GM21528 (cell line): ENCODE results near the gene TSPAN14.
A peak's percentile ranks its signal among the peaks of the same experiment; 100 is the strongest.
"Not testable (repeated sequence)": the region's sequence is repeated elsewhere in the genome, so short reads cannot be mapped to it uniquely, and the experiment has no call there.

Experiments
- ATAC-seq: cut with Tn5 transposase; IDR thresholded peaks from one replicate; pipeline ENCODE4 v1.9.1; 2021; ENCODE audit warnings: mild to moderate bottlenecking, moderate library complexity; ENCODE audit not compliant: unreplicated experiment, low FRiP score

Gene TSPAN14

GRCh38 chr10:80537086-80537735, 83.1 kb downstream of the TSPAN14 start:
- no peak for ATAC-seq

DNA sequence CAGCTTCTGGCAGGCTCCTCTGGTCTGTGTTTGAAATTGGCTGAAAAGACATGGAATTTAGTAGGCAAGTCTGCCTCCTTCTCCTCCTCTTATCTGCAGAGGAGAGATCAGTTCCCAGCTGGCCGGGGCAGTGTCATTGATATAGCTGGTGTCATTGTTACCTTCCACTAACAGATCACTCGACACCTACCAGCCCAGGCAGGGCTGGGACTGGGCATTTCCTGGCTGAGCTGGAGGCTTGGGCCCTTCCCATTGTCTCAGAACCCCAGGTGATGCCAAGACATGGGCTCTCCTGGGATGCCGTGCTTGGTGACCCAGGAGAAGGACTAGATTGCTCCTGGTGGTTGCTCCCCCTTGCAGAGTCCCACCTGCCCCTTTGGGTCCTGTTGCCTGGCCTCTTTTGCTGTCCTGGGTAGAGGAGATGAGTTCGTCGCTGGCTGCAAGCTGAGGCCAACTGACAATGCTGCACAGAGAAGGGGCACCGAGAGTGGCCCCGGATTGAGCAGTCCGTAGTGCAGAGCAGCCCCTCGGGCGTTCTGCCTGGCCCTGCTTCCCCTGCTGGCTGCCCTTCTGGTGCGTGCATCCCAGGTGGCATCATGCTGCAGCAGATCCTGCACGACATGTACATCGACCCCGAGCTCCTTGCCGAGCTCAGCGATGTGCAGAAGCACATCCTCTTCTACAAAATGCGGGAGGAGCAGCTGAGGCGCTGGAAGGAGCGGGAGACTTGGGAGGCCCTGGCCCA, 83.8 kb downstream of the TSPAN14 start, which contains the start of gene SH2D4B:
SH2D4B (plus strand) TSS at position 167 of the 745 bp plus-strand sequence; CDS start at position 597, 430 bp downstream.
- ATAC-seq = no peak

GRCh38 chr10:80538481-80539185, 84.5 kb downstream of the TSPAN14 start:
- no peak for ATAC-seq

DNA sequence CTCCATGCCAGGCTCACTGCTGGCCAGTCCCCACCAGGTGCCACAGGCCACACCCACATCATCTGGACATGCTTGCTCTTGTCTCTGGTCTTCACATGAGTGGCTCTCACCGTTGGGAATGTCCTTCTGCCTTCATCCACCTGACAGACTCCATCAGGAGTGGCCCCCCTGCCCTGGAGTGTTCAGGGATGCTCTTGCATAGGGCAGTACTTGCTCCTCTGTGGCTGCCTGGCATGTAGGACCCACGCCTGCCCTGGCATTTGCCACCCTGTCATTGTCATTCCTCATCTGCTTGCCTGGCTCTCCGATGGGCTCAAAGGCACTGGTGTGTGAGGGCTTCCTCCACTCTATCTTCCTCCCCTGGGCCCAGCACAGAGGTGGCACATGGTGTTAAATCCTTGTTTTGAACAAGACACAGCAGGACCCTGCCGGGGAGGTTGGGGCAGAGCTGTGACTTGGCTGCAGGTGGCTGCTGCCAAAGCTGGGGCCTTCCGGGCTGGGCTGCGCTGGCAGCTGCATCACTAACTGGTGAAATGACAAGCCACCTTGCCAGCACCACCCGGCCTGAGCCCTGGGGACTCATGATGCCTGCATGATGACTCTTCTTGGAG, 85.4 kb downstream of the TSPAN14 start:
- ATAC-seq = no peak

- ATAC-seq = no peak
Observed at GRCh38 chr10:80540136-80540535, 86.0 kb downstream of the TSPAN14 start.

GRCh38 chr10:80540618-80540980, 86.5 kb downstream of the TSPAN14 start:
- ATAC-seq = no peak

DNA sequence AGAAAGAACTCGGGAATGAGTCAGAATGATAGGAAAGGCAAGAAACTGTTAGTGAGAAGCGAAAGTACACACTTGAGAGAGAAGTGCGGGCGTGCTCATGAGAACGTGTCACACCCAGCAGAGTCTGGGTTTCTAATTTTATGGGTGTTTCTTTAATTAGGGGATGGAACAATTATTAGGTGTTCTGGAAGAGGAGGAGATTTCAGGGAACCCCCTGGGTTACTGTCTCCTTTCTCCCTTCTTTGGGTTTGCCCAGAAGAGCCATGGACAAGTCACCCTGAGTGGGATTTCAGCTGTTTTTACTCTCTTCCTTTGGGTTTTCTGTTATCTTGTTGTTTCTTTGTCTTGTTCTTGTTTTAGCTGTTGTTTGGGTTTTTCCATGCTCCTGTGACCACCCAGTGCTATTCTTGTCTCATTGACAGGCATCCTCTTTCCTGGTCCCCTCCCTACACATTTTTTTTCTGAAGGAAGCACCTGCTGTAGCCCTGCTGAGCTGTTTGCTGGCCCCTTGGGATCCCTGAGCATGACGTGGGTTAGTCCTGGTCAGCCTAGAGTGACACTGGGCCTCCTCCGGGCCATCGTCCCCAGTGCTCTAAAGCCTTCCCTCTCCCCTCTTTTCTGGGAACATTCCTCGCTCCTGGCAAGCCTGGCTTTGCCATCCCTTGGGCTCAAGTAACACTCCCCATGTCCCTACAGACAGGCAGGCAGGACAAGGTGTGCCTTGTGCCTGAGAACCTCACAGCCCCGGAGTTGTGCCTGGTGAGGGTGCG, 87.1 kb downstream of the TSPAN14 start:
- ATAC-seq = peak; percentile 59

DNA sequence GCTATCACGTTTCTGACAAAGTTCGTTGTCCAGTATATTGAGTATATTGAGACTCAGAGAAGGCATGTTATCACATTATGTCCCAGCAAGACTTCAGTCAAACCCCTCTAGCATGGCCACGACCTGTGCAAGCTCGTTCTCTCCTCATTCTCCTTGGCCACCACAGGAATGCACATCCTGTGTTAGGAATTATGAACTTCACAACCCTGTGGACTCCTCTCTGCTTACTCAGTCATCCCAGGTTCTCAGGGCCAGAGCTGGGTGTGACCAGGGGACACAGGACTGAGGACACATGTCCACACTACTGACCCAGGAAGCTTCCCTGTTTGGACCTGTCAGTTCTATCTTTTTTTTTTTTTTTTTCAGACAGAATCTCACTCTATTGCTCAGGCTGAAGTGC, 87.9 kb downstream of the TSPAN14 start:
- no peak for ATAC-seq

GRCh38 chr10:80542652-80543318, 88.7 kb downstream of the TSPAN14 start:
- no peak for ATAC-seq

- not testable (repeated sequence) for ATAC-seq
Observed at GRCh38 chr10:80543319-80543672, 89.2 kb downstream of the TSPAN14 start.

DNA sequence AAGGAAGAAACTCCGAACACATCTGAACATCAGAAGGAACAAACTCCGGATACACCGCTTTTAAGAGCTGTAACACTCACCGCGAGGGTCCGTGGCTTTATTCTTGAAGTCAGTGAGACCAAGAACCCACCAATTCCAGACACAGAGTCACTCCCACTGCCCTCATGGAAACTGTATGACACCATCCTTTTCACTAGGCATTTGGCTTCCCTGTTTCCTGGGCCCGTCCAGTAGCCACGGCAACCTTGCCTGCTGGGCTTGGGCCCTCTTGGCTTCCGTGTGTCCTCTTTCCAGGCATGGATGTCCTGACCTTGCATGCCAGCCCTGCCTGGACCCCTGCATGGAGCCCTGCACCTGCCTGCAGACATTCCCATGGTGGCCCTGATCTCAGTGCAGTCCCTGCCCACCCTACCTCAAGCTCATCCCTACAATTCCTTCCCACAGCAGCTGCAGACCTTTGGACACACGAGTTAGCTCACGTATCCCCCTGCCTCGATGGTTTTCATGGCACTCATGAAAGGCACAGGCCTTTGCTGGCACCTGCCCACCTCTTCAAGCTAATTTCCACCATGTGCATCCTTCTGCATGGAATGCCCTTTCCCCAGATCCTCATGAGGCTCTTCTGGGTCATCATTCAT, 90.3 kb downstream of the TSPAN14 start:
- no peak for ATAC-seq

DNA sequence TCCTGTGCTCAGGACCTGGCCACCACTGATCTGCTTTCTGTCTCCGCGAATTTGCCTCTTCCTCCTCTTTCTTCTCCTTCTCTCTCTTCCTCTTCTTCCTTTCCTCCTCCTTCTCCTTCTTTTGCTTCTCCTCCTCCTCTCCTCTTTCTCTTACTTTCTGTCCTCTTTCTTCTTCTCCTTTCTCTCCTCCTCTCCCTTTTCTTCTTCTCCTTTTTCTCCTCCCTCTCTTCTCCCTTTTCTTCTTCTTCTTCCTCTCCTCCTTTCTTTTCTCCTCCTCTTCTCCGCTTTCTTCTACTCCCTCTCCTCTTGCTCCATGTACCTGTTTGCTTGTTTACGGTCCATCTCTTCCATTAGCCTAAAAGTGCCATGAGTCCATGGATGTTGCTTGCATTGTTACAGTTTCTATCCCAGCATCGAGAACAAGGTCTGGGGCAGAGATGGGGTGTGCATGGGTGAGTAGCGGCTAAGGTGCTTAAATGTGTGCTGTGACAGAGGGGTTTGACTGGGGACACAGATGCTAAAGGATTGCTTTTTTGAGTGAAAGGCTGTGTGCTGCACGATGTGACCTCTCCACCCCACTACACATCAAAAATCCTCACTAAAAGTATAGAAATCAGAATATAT, 91.3 kb downstream of the TSPAN14 start:
- ATAC-seq = no peak

DNA sequence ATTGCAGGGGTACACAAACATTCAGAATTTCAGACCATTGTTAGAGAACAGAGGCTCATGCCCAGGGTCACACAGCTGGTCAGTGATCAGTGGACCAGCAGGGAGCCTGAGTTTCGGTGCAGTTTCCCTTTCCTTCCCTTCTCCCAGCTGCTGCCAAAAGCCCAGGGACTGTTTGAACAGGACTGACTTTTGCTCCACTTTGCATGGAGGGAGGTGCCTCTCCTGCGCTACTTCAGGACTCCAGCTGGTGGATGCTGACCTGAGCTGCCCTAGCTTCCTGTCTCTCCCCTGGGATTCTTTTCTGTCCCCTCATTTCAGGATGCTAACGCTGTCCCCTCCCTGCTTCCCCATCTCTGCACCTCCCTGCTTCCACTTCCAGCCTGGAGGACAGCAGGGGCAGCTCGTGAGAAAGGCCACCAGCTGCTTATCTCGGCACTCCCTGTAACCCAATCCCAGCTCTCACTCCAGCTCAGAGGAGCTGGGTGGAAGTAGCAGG, 98.1 kb downstream of the TSPAN14 start:
- no peak for ATAC-seq

DNA sequence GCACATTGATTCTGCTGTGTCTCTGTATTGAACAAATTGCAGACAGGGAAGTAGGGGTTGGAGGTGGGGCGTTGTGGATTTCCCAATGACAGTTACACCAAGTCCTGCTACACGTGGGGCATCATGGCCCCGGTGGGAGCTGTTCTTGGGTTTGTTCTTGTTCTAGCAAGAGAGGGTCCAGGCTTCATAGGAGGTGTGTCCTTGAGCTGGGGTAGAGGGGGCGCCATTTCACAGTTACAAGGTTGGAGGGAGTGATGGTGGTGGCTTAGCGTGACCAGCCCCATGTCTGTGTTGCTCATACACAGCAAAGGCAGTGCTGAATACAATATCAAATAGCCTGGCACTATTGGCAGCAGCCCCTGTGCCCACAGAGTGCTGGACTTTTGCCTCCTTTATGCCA, 99.3 kb downstream of the TSPAN14 start:
- no peak for ATAC-seq

- no peak for ATAC-seq
Observed at GRCh38 chr10:80554050-80554449, 99.9 kb downstream of the TSPAN14 start.

GRCh38 chr10:80555415-80555814, 101.3 kb downstream of the TSPAN14 start:
- ATAC-seq = no peak

- ATAC-seq = no peak
Observed at GRCh38 chr10:80561950-80562349, 107.8 kb downstream of the TSPAN14 start.

- no peak for ATAC-seq
Observed at GRCh38 chr10:80567292-80567691, 113.2 kb downstream of the TSPAN14 start.
